OCI-LY7 (cell line): ENCODE measurements around the gene XKR7. TPM values are rescaled to one million over a fixed set of nuclear protein-coding genes. Genes with fewer than 3 reads are reported as not detected.

Experiments
- BruUV-seq: library from RNA; stranded (reverse); fragments of 400-500 nt; replicated peaks from 2 replicates; lab custom pipeline; 2021; lab: Mats Ljungman, UMichigan
- CTCF ChIA-PET: fragments of 300-600 bp; sonication (Branson Sonifier 250); formaldehyde crosslinking; loops from one replicate; lab custom pipeline; 2022; ENCODE audit warnings: antibody characterized with exemption; ENCODE audit not compliant: unreplicated experiment; lab: Charles Lee
- POLR2A ChIA-PET: fragments of 300-600 bp; sonication (Branson Sonifier 250); formaldehyde crosslinking; loops from one replicate; lab custom pipeline; 2022; ENCODE audit warnings: antibody characterized with exemption; lab: Charles Lee
- DNase-seq: peaks from one replicate; pipeline ENCODE4 v3.0.0-alpha.2; 2015; ENCODE audit warnings: low spot score
- H2AFZ ChIP-seq: fragments of 200-600 bp; sonication (generic), shearing (Covaris generic); 2 replicates; pipeline ENCODE4 v1.6.1; 2014; ENCODE audit warnings: mild to moderate bottlenecking, antibody characterized with exemption, low read length, moderate library complexity
- H3K27ac ChIP-seq: fragments of 200-600 bp; sonication (generic); 2 replicates; pipeline ENCODE4 v1.5.1; 2014; ENCODE audit warnings: mixed run types, low read depth, mild to moderate bottlenecking, moderate library complexity, low read length, inconsistent platforms; ENCODE audit not compliant: poor library complexity, severe bottlenecking
- H3K36me3 ChIP-seq: fragments of 200-600 bp; sonication (generic); 2 replicates; pipeline ENCODE4 v1.6.1; 2014; ENCODE audit warnings: mild to moderate bottlenecking, antibody characterized with exemption, low read length, moderate library complexity, mixed read lengths; ENCODE audit not compliant: insufficient read depth
- H3K4me1 ChIP-seq: fragments of 200-600 bp; sonication (generic); 2 replicates; pipeline ENCODE4 v1.5.1; 2014; ENCODE audit warnings: mild to moderate bottlenecking, low read length; ENCODE audit not compliant: insufficient read depth, poor library complexity, severe bottlenecking
- H3K4me2 ChIP-seq: fragments of 200-600 bp; sonication (generic); 2 replicates; pipeline ENCODE4 v1.6.1; 2014; ENCODE audit warnings: mild to moderate bottlenecking, low read length
- H3K4me3 ChIP-seq: fragments of 200-600 bp; sonication (generic); 2 replicates; pipeline ENCODE4 v1.5.1; 2014; ENCODE audit warnings: mild to moderate bottlenecking, low read depth, low read length; ENCODE audit not compliant: poor library complexity, severe bottlenecking
- H3K79me2 ChIP-seq: fragments of 200-600 bp; sonication (generic); 2 replicates; pipeline ENCODE4 v1.6.1; 2016; ENCODE audit warnings: low read depth, mild to moderate bottlenecking, low read length, moderate library complexity, mixed read lengths; ENCODE audit not compliant: insufficient read depth
- H3K9me2 ChIP-seq: fragments of 200-600 bp; sonication (generic); 2 replicates; pipeline ENCODE4 v1.6.1; 2016; ENCODE audit warnings: mild to moderate bottlenecking, low read length, mixed read lengths; ENCODE audit not compliant: insufficient read depth
- H3K9me3 ChIP-seq: fragments of 200-600 bp; sonication (generic); 2 replicates; pipeline ENCODE4 v1.6.1; 2014; ENCODE audit warnings: mild to moderate bottlenecking, mixed run types, low read length, mixed read lengths
- H4K20me1 ChIP-seq: fragments of 200-600 bp; sonication (generic); 2 replicates; pipeline ENCODE4 v1.6.1; 2014; ENCODE audit warnings: mild to moderate bottlenecking, antibody characterized with exemption, low read length, moderate library complexity, mixed read lengths; ENCODE audit not compliant: insufficient read depth
- CTCF ChIP-seq: fragments of 200-600 bp; sonication (generic); conservative IDR thresholded peaks from 2 replicates; pipeline ENCODE4 v1.5.1; 2014; ENCODE audit warnings: mild to moderate bottlenecking, antibody characterized with exemption, low read length, moderate library complexity, mixed read lengths
- EZH2phosphoT487 ChIP-seq: fragments of 200-600 bp; sonication (generic); IDR thresholded peaks from 2 replicates; pipeline ENCODE4 v1.6.1; 2018; ENCODE audit warnings: low read depth, borderline replicate concordance, mild to moderate bottlenecking, mixed run types, antibody characterized with exemption, low read length, moderate library complexity, mixed read lengths
- intact Hi-C: fragments of 100-400 bp; cut with micrococcal nuclease; formaldehyde crosslinking; loops from one replicate; pipeline ENCODE4 v1.10.0; 2022; ENCODE audit not compliant: unreplicated experiment
- total RNA-seq, 2 experiments: library from RNA; depleted of rRNA in 1 of 2; stranded (reverse); fragments of >200 nt in 1 of 2; shearing (Covaris generic) in 1 of 2; gene quantifications; 2 replicates each; pipeline ENCODE4 v1.2.3, GENCODE V29; 2014 to 2022

The XKR7 gene
- total RNA-seq, 2 experiments from 2014 or later: not detected

GRCh38 chr20:32050324-32050841 lies 82.4 kb downstream of the XKR7 start:
- Histone ChIP-seq H3K4me2 (no peak overlapping the region), H3K4me3 (no peak overlapping the region), H3K27ac (no peak overlapping the region), H2AFZ (no peak overlapping the region), H3K36me3 (no peaks in the 10 kb centered on the region), H3K79me2 (no peaks in the 10 kb centered on the region), H3K9me2 (no peaks in the 10 kb centered on the region), H3K4me1 (no peaks in the 10 kb centered on the region), H3K9me3 (no peaks in the 10 kb centered on the region), H4K20me1 (no peaks in the 10 kb centered on the region)
- CTCF ChIA-PET: no interaction called here
- no TSS peak for BruUV-seq
- intact Hi-C loops: no loop called here
- POLR2A ChIA-PET: no interaction called here
- DNase-seq: no peak
- TF ChIP-seq EZH2phosphoT487 (no peak), CTCF (no peak)

- TF ChIP-seq EZH2phosphoT487: no peak
- TF ChIP-seq CTCF: no peak
- Histone ChIP-seq H3K9me3 (no peaks in the 10 kb centered on the region), H3K9me2 (no peaks in the 10 kb centered on the region), H3K79me2 (no peaks in the 10 kb centered on the region), H4K20me1 (no peaks in the 10 kb centered on the region), H3K4me1 (no peaks in the 10 kb centered on the region), H3K27ac (no peak overlapping the region), H3K4me3 (no peak overlapping the region), H2AFZ (no peak overlapping the region), H3K4me2 (no peak overlapping the region), H3K36me3 (no peaks in the 10 kb centered on the region)
- DNase-seq: no peak
- BruUV-seq: no TSS peak
- ChIA-PET POLR2A (no interaction called here), CTCF (interaction anchor here (0.6 kb wide), 1 partner anchor 40 kb away, joined by 5 read pairs; no protein-coding TSS in a partner anchor)
- intact Hi-C loops: no loop called here
These were observed 83.1 kb downstream of the XKR7 start for GRCh38 chr20:32050851-32051556.

- no peak overlapping the region for H3K27ac ChIP-seq
- no peaks in the 10 kb centered on the region for H4K20me1 ChIP-seq
- no peak for TF ChIP-seq CTCF
- no peak for TF ChIP-seq EZH2phosphoT487
- CTCF ChIA-PET: interaction anchor here (0.6 kb wide), 1 partner anchor 40 kb away, joined by 5 read pairs; no protein-coding TSS in a partner anchor
- no peaks in the 10 kb centered on the region for H3K36me3 ChIP-seq
- H3K79me2 ChIP-seq: no peaks in the 10 kb centered on the region
- no peaks in the 10 kb centered on the region for H3K4me1 ChIP-seq
- H2AFZ ChIP-seq: no peak overlapping the region
- POLR2A ChIA-PET: no interaction called here
- no peak overlapping the region for H3K4me2 ChIP-seq
- no peak for DNase-seq
- intact Hi-C loops: no loop called here
- H3K9me2 ChIP-seq: no peaks in the 10 kb centered on the region
- no peaks in the 10 kb centered on the region for H3K9me3 ChIP-seq
- BruUV-seq: no TSS peak
- H3K4me3 ChIP-seq: no peak overlapping the region
These were observed 83.8 kb downstream of the XKR7 start for GRCh38 chr20:32051720-32052089.
